Measurements from ENCODE around the gene KRT39. TPM values are rescaled to one million over a fixed set of nuclear protein-coding genes. Genes with fewer than 3 reads are reported as not detected.
A peak's percentile ranks its signal among the peaks of the same experiment; 100 is the strongest.

Gene KRT39
- total and polyA plus RNA-seq, 2 of the 13 experiments (the other 11 are each of a cell fraction or from before 2014, with no cell fraction given), result 0.07 to 1.2 TPM

GRCh38 chr17:40951011-40951622, 15.6 kb downstream of the KRT39 start:
- H3K27me3 ChIP-seq (ENCODE audit: control insufficient read depth in 1 of 2, insufficient read depth in 2 of 2, low read length in 2 of 2), result no peaks in the 10 kb centered on the region
- H2AFZ ChIP-seq (ENCODE audit: low read length), result no peak overlapping the region
- ATAC-seq, result no peak
- no peaks in the 10 kb centered on the region for H4K20me1 ChIP-seq (ENCODE audit: insufficient read depth, low read length)
- FAIRE-seq, result no peak
- H3K27ac ChIP-seq (ENCODE audit: extremely low read length, insufficient read depth, low read length), result no peak overlapping the region
- no peak overlapping the region for H3K9ac ChIP-seq (ENCODE audit: insufficient read depth, low read depth, low read length)
- peaks cover 85% of the 10 kb centered on the region for H3K4me1 ChIP-seq (ENCODE audit: insufficient read depth, low read length)
- intact Hi-C loops (cut with micrococcal nuclease; ENCODE audit: unreplicated experiment), result no loop called here
- 96% methylated on average over 2 of the region's 2 CpGs for WGBS (ENCODE audit: low lambda C conversion rate)
- no peaks in the 10 kb centered on the region for H3K9me3 ChIP-seq (ENCODE audit: low read length)
- ChIA-PET CTCF (ENCODE audit: low intra/inter-chr PET ratio, low total read pairs) (no interaction called here), POLR2A (interaction anchor here (0.9 kb wide), 1 partner anchor 109 kb away, joined by 3 read pairs; the partner anchor contains the start of gene KRTAP2-3)
- DNase-seq (ENCODE audit: low spot score), result peak; percentile 63
- in situ Hi-C loops (cut with HindIII; ENCODE audit: extremely low pct_ligation_motif_present, low pct_unique_long_range_greater_than_20kb), result loop anchor here (10.0 kb wide), 1 partner anchor 104 kb away; the partner anchor contains the start of gene KRTAP2-2
- no TSS peak for BruUV-seq (replicated peaks)
- H3K36me3 ChIP-seq (replicated peaks in 1 of 2; ENCODE audit: control insufficient read depth in 1 of 2, insufficient read depth in 2 of 2, low read length in 2 of 2), result no peaks in the 10 kb centered on the region; a peak in 1 of 5 replicates
- no peak overlapping the region for H3K4me2 ChIP-seq (ENCODE audit: low read depth, low read length)
- H3K4me3 ChIP-seq (replicated peaks in 1 of 3; ENCODE audit: insufficient read depth in 1 of 3, low read depth in 2 of 3, low read length in 3 of 3), result no peak overlapping the region
- H3K79me2 ChIP-seq (ENCODE audit: insufficient read depth, low read length), result no peaks in the 10 kb centered on the region
- TF ChIP-seq AFF4 (CRISPR knock-in tag; IDR thresholded peaks at IDR 0.05) (no peak), HDAC1 (CRISPR knock-in tag; IDR thresholded peaks at IDR 0.05) (no peak), HNF4A (CRISPR knock-in tag; IDR thresholded peaks at IDR 0.05) (0 out of 2 replicates have a peak, but pooled peaks have one; percentile 5), SRSF9 (IDR thresholded peaks at IDR 0.05; ENCODE audit: borderline replicate concordance, insufficient read depth, low read depth, low read length, poor library complexity, severe bottlenecking) (no peak), FOXK2 (IDR thresholded peaks at IDR 0.05) (no peak), ZBTB14 (CRISPR knock-in tag; IDR thresholded peaks at IDR 0.05) (no peak), ONECUT2 (CRISPR knock-in tag; IDR thresholded peaks at IDR 0.05) (no peak), TCF7 (IDR thresholded peaks at IDR 0.05; ENCODE audit: low read depth) (peak; percentile 62; the same call in 1 of the 2 replicates), EP300 (IDR thresholded peaks at IDR 0.05; ENCODE audit: low read depth in 2 of 2, low read length in 2 of 2) (peak in 1 of 2 experiments; percentile 70; a peak in 2 of 4 replicates), EP300 (CRISPR knock-in tag; IDR thresholded peaks at IDR 0.05; ENCODE audit: borderline replicate concordance) (no peak), SMARCE1 (IDR thresholded peaks at IDR 0.05; ENCODE audit: borderline replicate concordance) (no peak), ZBTB8A (CRISPR knock-in tag; IDR thresholded peaks at IDR 0.05; ENCODE audit: borderline replicate concordance, low read depth) (no peak), ZEB1 (IDR thresholded peaks at IDR 0.05; ENCODE audit: insufficient replicate concordance, low read depth) (no peak), SPEN (CRISPR knock-in tag; IDR thresholded peaks at IDR 0.05; ENCODE audit: low read depth) (no peak)
- TF ChIP-seq, protein P1, sequence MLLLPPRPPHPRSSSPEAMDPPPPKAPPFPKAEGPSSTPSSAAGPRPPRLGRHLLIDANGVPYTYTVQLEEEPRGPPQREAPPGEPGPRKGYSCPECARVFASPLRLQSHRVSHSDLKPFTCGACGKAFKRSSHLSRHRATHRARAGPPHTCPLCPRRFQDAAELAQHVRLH (CRISPR knock-in tag; IDR thresholded peaks at IDR 0.05; ENCODE audit: borderline replicate concordance, low read depth), result no peak
- TF ChIP-seq, protein P2, sequence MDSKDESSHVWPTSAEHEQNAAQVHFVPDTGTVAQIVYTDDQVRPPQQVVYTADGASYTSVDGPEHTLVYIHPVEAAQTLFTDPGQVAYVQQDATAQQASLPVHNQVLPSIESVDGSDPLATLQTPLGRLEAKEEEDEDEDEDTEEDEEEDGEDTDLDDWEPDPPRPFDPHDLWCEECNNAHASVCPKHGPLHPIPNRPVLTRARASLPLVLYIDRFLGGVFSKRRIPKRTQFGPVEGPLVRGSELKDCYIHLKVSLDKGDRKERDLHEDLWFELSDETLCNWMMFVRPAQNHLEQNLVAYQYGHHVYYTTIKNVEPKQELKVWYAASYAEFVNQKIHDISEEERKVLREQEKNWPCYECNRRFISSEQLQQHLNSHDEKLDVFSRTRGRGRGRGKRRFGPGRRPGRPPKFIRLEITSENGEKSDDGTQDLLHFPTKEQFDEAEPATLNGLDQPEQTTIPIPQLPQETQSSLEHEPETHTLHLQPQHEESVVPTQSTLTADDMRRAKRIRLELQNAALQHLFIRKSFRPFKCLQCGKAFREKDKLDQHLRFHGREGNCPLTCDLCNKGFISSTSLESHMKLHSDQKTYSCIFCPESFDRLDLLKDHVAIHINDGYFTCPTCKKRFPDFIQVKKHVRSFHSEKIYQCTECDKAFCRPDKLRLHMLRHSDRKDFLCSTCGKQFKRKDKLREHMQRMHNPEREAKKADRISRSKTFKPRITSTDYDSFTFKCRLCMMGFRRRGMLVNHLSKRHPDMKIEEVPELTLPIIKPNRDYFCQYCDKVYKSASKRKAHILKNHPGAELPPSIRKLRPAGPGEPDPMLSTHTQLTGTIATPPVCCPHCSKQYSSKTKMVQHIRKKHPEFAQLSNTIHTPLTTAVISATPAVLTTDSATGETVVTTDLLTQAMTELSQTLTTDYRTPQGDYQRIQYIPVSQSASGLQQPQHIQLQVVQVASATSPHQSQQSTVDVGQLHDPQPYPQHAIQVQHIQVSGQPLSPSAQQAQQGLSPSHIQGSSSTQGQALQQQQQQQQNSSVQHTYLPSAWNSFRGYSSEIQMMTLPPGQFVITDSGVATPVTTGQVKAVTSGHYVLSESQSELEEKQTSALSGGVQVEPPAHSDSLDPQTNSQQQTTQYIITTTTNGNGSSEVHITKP (CRISPR knock-in tag; IDR thresholded peaks at IDR 0.05; ENCODE audit: low read depth), result no peak

Data from HepG2 (cell line).